ENCODE measurements around the gene ZMYM4.

ZMYM4 gene

GRCh38 chr1:35408925-35409324 is 140.4 kb downstream of the ZMYM4 start:
- DNase-seq = no peak

GRCh38 chr1:35426097-35426586 is 157.6 kb downstream of the ZMYM4 start:
- no peak for DNase-seq

DNA sequence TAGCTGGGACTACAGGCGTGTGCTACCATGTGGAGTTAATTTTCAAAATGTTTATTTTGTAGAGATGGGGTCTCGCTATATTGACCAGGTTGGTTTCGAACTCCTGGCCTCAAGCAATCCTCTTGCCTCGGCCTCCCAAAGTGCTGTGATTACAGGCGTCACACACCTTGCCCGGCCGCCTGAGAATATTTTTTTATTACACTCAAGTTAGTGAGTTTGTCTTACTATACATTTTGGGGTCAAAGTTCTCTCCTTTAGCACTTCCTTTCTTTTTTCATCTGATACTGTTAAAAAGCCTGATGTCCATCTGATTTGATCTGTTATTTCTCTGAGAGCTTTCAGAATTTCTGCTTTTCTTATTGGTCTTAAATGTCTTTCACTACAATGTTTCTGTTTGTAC is 159.9 kb downstream of the ZMYM4 start:
- DNase-seq = no peak

- no peak for DNase-seq
Measured at GRCh38 chr1:35430762-35431161, 162.3 kb downstream of the ZMYM4 start.

GRCh38 chr1:35431173-35431599 is 162.7 kb downstream of the ZMYM4 start:
- DNase-seq = no peak

DNA sequence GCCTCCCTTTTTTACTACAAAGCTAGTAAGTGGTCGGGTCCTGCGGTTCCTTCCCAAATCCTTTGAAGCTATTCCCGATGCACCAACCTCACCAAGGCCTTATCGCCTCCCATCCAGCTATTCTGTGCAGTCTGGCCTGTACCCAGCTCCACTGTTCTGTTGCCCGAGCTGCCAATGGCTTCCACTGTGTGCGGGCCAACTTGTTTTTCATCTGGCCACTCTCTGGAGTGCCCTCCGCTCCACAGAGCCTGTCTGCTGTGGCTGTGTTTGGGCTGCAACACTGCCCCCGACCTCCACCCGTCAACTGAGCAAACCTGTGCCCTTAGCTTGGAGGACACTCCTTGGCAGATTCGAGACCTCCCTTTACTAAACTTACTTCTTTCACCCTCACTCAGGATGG is 163.7 kb downstream of the ZMYM4 start:
- DNase-seq = no peak

DNA sequence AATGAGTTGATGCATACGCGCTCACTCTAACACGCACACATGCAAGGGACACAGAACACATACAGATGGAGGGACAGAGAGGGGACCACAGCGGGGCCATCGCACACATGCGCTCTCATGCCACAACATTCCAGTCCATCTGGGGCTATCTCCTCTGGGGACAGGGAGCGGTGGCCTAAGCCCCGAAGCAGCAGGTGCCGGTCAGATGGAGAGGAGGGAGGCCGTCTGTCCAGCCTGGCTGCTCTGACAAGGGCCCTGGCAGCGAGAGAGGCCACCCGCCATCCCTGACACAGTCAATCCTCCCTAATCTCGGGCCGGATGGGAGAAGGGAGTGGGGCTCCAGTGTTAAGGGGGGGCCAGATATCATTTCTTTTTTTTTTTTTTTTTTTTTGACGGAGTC is 165.2 kb downstream of the ZMYM4 start:
- no peak for DNase-seq

DNA sequence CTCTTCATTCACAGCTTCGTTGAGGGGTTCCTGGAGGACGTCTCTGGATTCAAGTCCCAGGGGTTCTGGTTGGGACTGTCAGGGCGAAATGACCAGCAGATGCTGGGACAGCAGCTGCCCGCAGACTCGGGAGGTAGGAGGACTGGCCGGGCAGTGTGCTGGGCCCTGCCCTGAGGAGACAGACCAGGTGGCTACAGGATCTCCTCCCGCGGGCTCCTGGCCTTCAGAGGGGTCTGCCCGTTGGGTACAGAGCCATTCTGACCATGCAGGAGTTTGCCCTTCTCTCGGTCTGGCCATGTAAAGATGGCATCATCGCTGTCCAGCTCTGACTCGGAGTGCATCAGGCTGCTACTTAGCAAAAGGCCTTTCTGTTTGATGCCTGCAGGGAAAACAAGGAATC is 166.2 kb downstream of the ZMYM4 start:
- no peak for DNase-seq

- no peak for DNase-seq
Measured at GRCh38 chr1:35436078-35436477, 167.6 kb downstream of the ZMYM4 start.

GRCh38 chr1:35437200-35437599 is 168.7 kb downstream of the ZMYM4 start:
- DNase-seq = no peak

- no peak for DNase-seq
Measured at GRCh38 chr1:35439626-35440025, 171.1 kb downstream of the ZMYM4 start.

DNA sequence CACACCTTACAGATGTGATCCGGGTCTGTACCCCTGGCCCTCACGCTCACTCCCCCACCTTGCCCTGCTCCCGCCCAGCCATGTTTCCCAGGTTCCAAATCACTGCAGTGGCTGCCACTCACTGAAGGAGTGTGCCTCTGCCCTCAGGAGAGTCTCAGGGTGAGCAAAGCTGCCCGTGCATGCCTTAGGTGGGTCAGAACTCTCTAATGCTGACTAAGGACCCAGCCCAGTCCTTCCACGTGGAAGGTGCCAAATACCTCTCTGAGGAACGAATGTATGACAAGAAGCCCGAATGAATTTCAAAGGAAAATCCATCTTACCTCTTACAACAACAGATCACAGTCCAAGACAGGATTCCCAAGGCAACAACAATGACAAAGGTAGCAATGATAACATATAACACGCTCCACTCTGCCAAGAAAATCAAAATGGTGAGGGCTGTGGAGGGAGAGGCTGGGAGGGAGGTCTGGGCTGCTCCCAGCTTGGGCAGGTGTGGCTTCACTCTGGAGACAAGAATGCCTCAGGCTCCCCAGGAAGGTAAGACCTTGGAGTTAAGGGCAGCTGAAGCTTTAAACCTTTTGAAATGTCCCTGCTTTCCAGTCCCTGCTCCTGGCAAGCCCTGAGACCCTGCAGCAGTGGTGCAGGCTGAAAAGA is 173.5 kb downstream of the ZMYM4 start:
- no peak for DNase-seq

DNA sequence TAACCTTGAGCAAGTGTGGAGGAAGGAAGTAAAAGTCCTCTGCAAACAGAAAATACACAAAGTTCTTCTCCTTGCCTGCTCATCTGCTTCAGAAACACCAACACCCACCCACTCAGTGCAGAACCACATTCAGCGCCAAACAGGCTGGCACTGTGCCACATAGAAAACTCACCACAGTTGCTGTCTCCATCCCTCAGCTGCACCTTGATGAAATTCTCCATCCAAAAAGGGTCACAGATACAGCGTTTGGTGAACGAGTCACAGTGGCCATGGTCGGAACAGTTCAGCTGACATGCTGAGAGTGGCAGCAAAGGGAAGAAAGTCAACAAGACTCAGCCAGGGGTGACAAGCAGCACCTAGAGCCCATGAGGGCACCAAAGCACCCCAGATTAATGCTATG is 174.2 kb downstream of the ZMYM4 start:
- no peak for DNase-seq

DNA sequence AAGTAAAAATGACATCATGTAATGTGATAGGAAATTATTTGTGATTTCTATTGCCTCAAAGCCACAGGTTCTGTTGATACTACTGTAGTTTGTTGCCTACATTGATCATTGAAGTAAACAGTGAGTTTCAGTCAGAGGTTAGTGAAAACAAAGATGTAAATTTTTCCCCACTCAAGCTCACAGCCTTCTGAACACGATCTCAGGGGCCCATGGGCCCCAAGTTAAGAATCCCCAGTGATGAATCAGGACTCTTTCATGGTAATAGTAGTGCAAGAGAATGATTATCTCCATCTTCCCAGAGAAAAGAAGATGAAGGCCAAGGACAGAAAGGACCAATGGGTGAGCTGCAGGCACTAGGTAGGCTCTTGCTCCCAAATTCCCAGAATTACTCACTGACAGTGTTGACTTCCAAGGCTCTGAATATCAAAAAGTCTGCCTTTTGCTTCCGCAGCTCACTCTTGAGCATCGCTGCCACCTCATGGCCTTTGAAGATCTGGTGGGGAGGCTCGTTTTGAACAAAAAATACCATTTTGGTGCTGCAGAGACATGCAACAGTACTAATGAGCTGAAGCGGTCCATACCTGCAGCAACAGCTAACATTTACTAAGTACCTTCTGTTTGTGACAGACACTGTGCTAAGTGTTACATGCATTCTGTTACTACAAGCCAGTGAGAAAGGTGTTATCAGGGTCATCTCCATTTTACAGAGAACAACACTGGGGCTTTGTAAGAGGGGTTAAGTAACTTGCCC is 175.4 kb downstream of the ZMYM4 start:
- peak; percentile 12 for DNase-seq

GRCh38 chr1:35444519-35444774 is 175.9 kb downstream of the ZMYM4 start:
- DNase-seq = no peak

GRCh38 chr1:35447278-35447677 is 178.8 kb downstream of the ZMYM4 start:
- DNase-seq = no peak

- no peak for DNase-seq
Measured at GRCh38 chr1:35448344-35448801, 179.9 kb downstream of the ZMYM4 start.

DNA sequence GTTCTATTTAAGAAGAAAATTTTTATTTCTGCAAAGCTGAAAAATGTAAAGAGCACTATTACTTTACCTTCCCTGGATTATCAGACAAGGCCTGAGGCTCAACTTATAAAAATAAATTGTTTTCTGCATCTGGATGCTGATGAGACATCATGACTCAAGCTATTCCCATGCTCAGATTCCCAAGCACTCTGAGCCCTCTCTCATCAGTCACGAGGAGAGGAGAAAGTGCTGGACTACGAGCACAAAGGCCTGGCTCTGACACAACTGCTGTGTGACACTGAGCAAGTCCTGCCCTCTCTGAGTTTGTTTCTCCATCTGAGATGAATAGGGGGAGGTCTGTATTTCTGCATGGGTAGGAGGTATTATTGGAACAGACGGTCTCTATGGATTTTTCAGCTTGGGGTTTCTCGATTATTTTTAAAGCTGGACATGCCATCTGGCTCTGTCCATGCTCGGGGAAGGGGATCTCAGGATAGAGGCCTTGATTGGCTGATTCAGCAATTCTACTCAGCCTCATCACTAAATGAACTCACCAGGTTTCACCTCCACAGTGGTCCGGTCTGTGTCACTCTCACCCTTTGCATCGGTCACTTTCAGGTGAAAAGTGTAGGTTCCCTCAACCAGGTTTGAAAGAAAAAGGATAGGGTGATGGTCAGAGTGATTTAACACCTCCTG is 181.0 kb downstream of the ZMYM4 start:
- DNase-seq = no peak

DNA sequence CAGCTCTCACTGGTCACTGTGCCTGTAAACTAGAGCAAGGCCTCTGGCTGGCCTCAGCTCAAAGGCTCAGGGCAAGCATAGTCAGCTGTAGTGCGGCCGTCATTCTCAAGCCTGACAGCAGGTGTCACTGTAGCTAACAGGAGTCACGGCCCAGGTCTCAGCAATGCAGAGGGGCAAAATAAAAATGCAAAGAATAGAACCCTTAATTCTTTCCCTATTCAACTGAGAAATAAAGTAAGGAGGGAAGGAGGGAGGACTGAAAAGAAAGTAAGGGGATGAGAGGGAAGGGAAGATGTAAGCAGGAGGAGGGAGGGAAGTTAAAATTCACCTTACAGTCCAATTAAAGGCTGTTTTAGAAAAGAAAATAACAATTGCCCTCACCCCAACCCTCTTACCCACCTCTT is 182.6 kb downstream of the ZMYM4 start:
- peak; percentile 17 for DNase-seq

DNA sequence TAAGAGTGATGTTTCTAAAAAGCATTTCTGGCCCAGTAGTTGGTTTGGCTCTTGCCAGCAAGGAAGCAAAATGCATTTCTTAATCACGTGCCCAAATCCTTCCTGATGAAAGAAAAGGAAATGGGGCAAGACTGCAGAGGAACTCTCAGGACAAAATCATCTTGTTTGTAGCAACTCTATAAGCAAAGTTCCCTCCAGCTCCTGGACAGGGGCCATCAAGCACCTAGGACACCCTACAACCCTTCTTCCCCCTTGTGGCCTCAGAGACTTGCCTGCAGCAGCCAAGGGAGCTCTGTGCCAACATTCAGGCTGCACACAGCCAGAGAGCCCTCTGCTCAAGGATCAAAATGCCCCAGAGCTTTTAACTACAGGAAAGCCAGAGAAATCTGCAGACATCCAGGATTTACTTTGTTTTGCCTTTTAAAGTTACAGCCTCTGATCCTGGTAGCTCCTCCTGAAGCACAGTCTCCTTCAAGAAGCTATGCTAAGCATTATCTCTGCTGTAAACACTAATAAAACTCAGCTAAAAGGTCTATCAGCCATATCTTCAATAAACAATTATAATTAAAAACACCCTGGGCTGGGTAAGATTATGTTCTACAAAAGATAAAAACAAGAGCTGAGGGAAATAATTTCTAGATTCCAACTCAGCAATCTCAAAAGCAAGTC is 183.7 kb downstream of the ZMYM4 start:
- no peak for DNase-seq

DNA sequence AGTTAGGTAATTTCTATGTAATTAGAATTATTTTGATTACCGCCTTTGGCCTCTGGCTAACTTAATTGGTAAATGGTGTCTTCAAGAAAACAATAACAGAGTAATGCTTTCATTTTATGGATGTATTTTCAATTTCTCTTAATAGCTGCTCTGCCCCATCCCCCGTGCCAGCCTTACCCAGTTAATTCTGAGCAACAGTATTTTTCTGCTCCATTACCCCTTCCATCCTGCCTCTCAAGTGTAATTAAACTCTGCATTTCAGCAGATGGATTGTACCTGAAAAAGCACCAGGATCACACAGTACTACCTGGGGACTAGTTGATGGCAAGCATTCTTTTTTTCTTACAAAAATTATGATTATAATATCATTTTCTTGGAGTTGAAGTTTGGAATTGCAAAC is 184.5 kb downstream of the ZMYM4 start:
- no peak for DNase-seq

GRCh38 chr1:35454176-35454575 is 185.7 kb downstream of the ZMYM4 start:
- no peak for DNase-seq

GRCh38 chr1:35454616-35455015 is 186.1 kb downstream of the ZMYM4 start:
- DNase-seq = no peak

DNA sequence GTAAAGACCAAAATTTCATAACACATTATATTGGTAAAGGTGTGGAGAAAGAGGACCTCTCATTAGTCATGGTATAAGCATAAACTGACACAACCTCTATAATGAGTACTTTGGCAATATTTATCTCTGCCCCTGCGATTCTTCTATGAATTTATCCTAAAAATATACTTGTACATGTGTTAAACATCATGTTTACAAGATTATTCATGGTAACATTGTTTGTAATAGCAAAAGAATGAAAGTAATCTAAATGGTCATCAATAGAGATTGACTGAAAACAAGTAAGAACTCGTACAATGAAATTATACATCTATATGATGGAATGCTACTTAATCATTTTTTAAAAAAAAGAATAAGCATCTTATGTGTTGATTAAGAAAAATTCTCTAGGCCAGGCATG is 192.3 kb downstream of the ZMYM4 start:
- no peak for DNase-seq
